HTR-8/SVneo (cell line): Measurements from ENCODE around the gene OS9.

ENCODE experiments used
- DNase-seq: peaks from one replicate; pipeline ENCODE4 v3.0.0; 2011; ENCODE audit warnings: low spot score, mixed read lengths; ENCODE audit not compliant: insufficient read length
- FAIRE-seq: peaks from 2 replicates; lab custom pipeline; 2011; peaks lifted over from hg19 to GRCh38; lab: Jason Lieb, UNC

Gene OS9

DNA sequence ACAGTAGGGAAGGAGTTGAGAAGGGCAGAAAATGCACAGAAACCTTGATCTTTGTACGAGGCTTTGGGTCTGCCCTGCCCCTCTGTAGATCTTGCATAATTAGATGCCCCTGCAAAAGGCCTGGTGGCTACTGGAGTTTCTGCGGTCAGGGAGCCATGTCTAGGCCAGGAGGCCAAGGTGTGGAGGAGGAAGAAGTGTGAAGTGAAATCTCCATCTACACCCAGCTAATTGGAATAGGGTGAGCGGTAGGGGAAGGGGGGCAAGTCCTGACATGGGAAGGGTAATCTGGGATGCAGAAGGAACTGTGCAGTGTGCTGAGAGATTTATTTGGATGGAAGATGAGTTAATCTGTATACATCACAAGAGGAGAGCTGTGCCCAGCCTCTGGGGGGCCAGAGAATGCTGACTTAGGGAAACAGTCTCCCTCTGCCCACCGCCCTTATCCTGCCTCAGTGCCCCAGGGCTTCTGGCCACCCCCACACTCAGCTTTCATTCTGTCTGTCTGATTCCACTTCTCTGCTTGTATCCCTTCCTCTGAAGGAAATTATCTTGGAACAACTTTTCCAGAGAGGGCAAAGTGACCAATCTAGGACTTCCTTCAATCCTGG, 67.6 kb downstream of the OS9 start:
- no peak for FAIRE-seq
- no peak for DNase-seq

DNA sequence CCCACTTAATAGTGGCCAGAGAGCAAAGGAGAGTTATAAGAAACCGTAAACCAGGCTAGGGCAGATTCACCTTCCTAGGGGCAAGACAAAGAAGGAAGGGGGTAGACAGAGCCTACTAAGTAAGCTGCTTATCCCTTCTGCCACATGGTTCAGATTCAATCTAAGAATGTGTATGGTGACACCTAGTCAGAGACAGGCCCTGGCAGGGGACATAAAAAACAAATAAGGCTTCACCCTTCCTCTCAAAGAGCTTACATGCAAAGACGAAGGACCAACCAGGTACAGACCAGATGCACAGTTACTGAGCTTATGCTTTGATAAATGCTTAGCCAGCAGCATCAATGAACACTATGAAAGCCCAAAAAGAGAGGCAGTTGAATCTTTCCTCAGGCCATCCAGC, 68.5 kb downstream of the OS9 start:
- FAIRE-seq (no peak), DNase-seq (no peak)

GRCh38 chr12:57763881-57764661, 70.1 kb downstream of the OS9 start:
- DNase-seq: no peak
- no peak for FAIRE-seq

GRCh38 chr12:57764662-57765002, 70.7 kb downstream of the OS9 start:
- FAIRE-seq: no peak
- DNase-seq: no peak

DNA sequence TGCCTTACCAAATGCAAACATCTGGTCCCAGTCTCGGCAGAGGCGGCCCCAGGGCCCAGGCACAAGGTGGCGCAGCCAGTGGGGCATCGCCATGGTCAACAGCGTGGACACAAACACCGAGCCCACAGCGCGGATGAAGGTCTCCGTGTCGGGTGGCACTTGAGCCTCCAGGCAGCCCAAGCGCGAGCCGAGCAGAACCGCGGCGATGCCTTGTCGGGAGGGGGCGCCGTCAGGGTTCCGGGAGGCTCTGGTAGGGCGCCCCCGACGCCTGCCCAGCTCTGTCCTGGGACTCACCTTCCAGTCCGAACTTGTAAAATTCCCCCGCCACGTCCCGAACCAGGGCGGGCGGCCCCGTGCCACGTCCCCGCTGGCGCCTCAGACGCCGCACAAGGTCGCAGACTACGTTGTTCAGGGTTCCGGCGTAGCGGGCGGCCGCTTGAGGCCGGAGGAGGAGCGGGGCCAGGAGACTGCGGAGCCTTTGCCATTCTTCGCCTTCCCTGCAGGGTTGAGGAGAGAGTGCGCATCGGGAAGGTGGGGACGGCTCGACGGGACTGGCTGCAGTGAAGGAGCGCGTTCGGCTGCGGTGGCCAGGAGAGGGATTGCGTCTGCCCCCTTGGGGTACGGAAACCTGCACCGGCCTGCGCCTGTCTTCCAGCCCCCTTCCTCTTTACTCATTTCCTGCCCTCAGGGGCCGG, 71.2 kb downstream of the OS9 start:
- FAIRE-seq (peak; percentile 64), DNase-seq (no peak)

DNA sequence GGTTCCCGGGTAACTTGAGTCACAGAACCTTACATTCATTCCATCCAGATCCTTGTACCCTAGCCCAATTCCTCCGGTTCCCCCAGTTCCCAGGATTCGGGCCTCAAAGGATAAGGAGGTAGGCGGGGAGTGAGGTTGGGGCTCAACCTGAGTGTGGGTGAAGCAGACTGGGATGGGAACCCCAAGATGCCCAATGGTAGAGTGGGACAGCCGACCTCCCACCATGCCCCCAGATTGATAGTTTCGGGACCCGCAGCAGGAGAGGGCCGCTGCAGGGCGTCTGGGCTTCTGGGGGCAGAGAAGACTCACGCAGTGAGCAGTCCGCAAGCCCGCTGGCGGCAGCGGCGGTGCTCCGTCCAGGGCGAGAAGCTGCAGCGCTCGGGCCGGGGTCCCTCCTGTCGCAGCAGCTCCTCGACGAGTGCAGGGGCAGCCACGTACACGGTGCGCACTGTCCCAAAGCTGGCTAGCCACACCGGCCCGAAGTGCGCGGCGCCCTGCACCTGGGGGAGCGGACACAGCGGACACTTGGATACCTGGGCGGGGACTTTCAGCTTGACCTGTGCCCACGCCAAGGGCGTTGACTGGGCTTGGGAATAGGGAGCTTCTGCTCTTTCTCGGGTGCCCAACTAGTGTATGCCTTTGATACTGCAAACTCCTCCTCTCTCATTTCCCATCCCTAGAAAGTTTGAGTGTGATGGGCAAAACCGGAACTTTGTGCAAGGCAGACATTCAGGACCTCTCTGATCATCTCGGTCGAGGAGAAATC, 71.9 kb downstream of the OS9 start:
- FAIRE-seq (no peak), DNase-seq (no peak)

DNA sequence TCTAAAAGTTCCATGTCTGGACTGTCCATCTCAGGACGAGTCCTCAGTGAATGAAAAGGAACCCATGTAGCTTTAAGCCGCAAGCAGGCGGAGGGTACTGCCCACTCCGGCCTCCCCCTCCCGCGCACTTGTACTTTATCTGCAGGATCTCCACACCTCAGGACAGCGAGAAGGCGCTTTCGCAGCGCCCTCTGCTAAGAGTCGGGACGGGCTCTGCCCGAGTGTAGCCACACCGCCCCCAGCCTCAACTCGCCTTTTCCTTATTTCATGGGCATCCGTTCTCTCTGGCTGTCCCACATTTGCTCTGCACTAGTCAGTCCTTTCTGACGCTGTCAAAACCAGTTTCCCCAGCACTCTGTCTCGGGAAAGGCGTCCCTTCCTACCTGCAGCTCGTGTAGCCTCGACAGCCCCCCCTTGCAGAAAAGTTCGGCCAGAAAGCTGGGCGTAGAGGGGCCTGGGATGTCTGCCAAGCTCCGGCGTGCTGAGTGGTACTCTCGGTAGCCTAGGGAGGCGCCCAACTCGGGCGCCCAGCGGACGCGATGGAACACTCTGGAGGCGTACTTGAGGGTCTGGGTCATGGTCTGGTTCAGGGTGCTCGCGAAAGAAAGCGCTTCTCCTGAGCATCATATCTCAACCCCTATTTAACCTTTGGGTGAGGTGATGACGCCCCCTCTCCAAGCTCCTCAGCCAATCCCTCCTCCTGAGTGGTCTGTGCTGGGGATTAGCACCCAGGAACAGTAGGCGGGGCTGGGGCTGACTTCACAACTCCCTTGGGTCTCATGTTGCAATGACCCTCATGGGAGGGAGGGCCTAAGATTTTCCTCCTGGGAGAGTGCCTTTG, 72.8 kb downstream of the OS9 start, which contains the start of gene CYP27B1:
Gene CYP27B1 (minus strand): TSS at position 615 of the 841 bp plus-strand sequence. CDS start 37 bp downstream, at position 578.
- DNase-seq (peak; percentile 66), FAIRE-seq (peak; percentile 62)

- DNase-seq: no peak
- no peak for FAIRE-seq
Measured at GRCh38 chr12:57767305-57767698, 73.4 kb downstream of the OS9 start.

- DNase-seq (no peak), FAIRE-seq (no peak)
Measured at GRCh38 chr12:57767876-57768275, 73.9 kb downstream of the OS9 start.

DNA sequence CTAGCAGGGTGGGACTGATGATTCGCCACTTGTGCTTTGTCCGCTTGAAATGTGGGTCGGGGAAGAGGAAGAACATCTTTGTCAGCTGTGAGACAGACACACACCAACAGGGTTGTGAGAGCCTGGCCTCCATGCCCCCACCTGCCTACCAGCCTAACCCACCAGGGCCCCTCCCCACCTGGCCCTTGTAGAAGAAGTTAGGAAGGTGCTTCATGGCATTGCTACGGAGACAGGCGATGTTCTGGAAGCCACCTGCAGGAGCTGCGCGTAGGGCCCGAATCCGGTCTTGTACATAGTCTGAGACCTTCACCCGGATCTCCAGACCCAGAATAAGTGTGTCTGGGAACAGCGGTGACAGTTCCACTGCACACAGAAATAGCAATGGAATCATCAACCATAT, 75.7 kb downstream of the OS9 start:
- FAIRE-seq (no peak), DNase-seq (no peak)

GRCh38 chr12:57770734-57771133, 76.8 kb downstream of the OS9 start:
- FAIRE-seq (no peak), DNase-seq (no peak)
